ENCODE data around the gene SLC22A16.

The SLC22A16 gene

GRCh38 chr6:110448846-110449540 is 27.4 kb downstream of the SLC22A16 start:
- DNase-seq (ENCODE audit: low read depth): no peak

GRCh38 chr6:110447761-110448160 is 28.7 kb downstream of the SLC22A16 start:
- no peak for DNase-seq (ENCODE audit: low read depth)

- DNase-seq (ENCODE audit: low read depth): no peak
These were observed 30.0 kb downstream of the SLC22A16 start for GRCh38 chr6:110446405-110446804.

- DNase-seq (ENCODE audit: low read depth): no peak
These were observed 36.4 kb downstream of the SLC22A16 start for GRCh38 chr6:110440026-110440425.

GRCh38 chr6:110439356-110439755 is 37.1 kb downstream of the SLC22A16 start:
- no peak for DNase-seq (ENCODE audit: low read depth)

DNA sequence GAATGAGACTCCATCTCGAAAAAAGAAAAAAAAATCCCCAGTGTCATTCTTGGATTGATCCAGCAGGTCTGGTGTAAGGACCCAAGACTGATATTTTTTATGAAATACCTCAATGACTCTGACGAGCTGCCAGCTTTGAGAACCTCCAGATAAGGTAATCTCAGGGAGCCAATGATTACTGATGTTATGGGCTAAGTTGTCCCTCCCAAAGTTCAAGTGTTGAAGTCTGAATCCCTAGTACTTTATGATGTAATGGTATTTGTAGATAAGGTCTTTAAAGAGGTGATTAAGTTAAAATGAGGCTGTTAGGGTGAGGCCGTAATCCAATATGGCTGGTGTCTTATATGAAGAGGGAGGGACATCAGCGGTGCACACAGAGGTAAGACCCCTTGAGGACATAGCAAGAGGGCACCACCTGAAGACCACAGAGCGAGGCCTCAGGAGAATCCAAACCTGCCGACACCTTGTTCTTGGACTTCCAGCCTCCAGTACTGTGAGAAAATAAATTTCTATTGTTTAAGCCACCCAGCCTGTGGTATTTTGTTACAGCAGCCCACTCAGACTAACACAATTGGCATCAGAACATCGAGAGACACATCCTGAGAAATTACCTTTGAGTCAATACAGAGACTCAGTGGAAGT is 41.3 kb downstream of the SLC22A16 start:
- no peak for DNase-seq (ENCODE audit: low read depth)

- DNase-seq (ENCODE audit: low read depth): no peak
These were observed 44.0 kb downstream of the SLC22A16 start for GRCh38 chr6:110432285-110432900.

- DNase-seq (ENCODE audit: low read depth): no peak
These were observed 45.7 kb downstream of the SLC22A16 start for GRCh38 chr6:110430741-110431140.

DNA sequence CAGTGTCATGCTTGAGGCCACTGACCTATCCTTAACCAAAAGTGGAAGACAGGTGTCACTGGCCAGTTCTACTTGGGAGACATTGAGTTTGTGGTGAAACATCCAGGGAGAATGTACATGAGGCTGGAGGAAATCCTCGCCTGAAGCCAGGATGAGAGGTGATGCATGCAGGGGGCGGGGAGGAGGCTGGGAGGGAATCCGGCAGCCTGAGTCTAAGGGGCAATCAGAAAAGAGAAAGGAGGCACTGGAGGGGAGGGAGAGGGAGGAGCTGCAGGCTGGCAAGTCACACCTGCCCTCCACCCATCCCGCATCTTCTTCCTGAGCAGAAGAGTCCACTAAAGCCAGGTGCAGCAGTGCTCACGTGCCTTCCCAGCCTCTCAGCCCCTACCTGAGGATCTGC is 46.2 kb downstream of the SLC22A16 start:
- no peak for DNase-seq (ENCODE audit: low read depth)

DNA sequence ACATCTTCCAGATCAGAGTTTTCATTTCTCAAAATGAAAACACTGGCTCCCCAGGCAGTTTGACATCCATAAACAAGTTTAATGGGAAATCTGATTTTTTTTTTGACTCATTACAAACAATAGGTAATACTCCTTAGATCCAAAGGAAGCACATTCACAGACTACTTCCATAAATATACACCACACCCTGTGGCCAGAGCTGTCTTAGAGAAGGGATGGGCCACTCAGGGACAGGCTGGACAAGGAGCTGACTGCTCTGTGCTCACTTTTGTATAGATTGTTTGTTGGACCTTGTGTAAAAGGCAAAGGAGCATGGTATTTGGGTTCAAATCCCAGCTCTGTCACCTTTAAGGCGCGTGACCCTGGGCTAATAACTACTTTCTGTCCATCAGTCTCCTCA is 48.3 kb downstream of the SLC22A16 start:
- DNase-seq (ENCODE audit: low read depth): no peak

DNA sequence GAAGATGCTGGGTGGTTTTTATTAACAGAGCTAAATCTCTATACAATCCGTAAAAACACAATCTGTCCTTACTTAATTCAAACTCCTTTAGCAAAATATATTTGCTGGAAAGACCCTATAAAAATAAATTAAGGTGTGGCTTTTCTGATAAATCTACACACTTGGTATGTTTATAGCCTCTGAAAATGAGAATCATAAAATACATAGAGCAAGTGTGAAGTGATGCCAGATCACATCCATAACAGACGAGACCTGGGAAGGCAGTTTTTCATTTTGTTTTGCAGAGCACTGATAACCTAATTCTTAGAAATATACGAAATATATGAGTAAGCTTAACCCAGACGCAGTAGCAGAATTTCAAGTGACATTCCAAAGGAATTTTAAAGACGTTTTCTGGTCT is 50.6 kb downstream of the SLC22A16 start:
- no peak for DNase-seq (ENCODE audit: low read depth)

GRCh38 chr6:110422444-110422822 is 54.0 kb downstream of the SLC22A16 start:
- DNase-seq (ENCODE audit: low read depth): no peak

DNA sequence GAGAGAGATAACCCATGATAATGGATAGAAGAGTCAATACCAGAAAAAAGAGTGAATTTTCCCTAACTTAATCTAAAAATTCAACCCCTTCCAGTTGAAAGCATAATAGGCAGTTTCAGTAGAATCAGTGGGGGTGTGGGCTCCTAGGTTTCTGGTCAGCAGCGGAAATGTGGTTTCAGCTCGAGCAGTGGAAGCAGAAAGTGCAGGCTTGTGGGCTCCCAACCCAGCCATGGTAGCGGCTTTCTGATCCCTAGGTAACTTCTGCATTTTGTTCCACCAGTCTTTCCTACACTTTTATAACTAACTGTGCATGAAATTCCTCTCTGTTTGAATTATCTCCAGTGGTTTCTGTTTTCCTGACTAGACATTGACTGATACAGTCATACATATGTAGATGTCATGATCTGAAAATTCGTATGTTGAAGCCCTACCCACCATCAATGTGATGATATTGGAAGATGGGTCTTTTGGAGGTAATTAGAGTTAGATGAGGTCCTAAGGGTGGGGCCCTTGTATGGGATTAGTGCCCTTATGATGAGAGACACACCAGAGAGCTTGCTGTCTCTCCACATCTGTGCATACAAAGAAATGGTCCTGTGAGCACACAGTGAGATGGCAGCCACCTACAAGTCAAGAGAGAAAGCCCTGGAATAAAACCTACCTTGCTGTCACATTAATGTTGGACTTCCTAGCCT is 54.5 kb downstream of the SLC22A16 start:
- no peak for DNase-seq (ENCODE audit: low read depth)

- no peak for DNase-seq (ENCODE audit: low read depth)
These were observed 57.2 kb downstream of the SLC22A16 start for GRCh38 chr6:110419028-110419739.

GRCh38 chr6:110418594-110418993 is 57.8 kb downstream of the SLC22A16 start:
- DNase-seq (ENCODE audit: low read depth): no peak

GRCh38 chr6:110415086-110415916 is 61.1 kb downstream of the SLC22A16 start, which contains the start of gene DDO:
Gene DDO, minus strand, starts transcription at chr6:110415575. Its CDS starts 2,113 bp downstream, at chr6:110413462.
- no peak for DNase-seq (ENCODE audit: low read depth)

DNA sequence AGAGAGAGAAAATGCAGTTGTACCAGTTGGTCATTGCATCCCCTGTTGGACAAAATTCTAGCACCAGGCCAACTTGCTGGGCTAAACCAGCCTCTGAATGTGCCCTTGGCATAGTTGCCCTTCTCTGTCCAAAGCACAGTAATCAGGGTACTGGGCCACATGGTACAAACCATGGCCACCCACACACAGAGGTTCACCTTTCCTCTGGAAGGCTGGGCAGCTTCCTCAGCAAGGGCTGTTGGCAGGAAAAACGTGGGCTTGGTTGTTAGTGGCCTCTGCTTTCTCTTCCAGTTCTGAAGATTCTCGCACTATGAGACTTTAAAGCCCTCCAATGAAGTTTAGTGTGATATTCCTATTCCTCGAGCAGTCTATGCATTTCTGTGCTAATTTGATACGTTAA is 61.7 kb downstream of the SLC22A16 start:
- DNase-seq (ENCODE audit: low read depth): no peak

GRCh38 chr6:110412360-110412759 is 64.1 kb downstream of the SLC22A16 start:
- no peak for DNase-seq (ENCODE audit: low read depth)

DNA sequence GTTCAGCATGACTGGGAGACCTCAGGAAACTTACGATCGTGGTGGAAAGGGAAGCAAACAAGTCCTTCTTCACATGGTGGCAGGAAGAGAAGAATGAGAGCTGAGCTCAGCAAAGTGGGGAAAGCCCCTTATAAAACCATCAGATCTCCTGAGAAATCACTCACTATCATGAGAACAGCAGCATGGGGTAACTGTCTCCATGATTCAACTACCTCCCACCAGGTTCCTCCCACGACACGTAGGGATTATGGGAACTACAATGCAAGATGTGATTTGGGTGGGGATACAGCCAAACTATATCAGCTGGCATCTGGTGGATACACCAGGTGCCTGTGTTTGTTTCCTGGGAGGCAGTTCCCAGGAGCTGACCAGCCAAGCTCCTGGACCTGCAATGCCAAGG is 65.9 kb downstream of the SLC22A16 start:
- no peak for DNase-seq (ENCODE audit: low read depth)

DNA sequence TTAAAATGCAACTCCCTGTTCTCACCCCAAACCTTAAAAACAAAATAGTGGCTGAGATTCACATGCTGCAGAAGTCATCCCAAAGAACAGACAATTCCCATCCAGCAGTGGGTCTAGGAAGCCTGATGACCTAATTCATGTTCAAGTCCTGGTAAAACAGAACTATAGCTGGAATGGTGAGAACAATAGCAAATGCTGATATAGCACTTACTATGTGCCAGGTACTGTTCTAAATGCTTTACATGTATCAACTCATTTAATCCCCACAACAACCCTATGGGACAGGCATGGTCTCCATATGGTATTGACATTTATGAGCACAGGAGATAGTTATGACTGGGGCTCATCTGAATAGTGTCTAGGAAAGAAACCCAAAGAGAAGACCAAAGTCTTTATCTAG is 66.6 kb downstream of the SLC22A16 start:
- DNase-seq (ENCODE audit: low read depth): no peak

- DNase-seq (ENCODE audit: low read depth): no peak
These were observed 67.5 kb downstream of the SLC22A16 start for GRCh38 chr6:110408901-110409300.

Measured in activated T-helper 9 cell treated with anti-CD3 and anti-CD28 coated beads, Interleukin-2, amount 50 U/mL, for 16 hours (primary cell).